Astrocyte of the spinal cord (primary cell): ENCODE data around the gene ALDOA.

Experiments
- DNase-seq: peaks from one replicate; pipeline ENCODE4 v3.0.0; 2011; ENCODE audit warnings: low read depth, low spot score
- H3K4me3 ChIP-seq: 2 replicates; pipeline ENCODE4 v1.5.1; 2011; ENCODE audit warnings: low read depth, mild to moderate bottlenecking, low read length, moderate library complexity
- in situ Hi-C: cut with HindIII; loops from 2 replicates; pipeline ENCODE4 v1.10.0; 2017; ENCODE audit warnings: low sequenced_read_pairs
- TF ChIP-seq, protein P1 (sequence below): IDR thresholded peaks from 2 replicates; pipeline ENCODE4 v1.5.1; 2012; ENCODE audit warnings: low read depth, mild to moderate bottlenecking, low read length, inconsistent platforms

ALDOA gene

GRCh38 chr16:30041841-30042240, 23.7 kb upstream of the ALDOA start:
- TF ChIP-seq, protein P1, sequence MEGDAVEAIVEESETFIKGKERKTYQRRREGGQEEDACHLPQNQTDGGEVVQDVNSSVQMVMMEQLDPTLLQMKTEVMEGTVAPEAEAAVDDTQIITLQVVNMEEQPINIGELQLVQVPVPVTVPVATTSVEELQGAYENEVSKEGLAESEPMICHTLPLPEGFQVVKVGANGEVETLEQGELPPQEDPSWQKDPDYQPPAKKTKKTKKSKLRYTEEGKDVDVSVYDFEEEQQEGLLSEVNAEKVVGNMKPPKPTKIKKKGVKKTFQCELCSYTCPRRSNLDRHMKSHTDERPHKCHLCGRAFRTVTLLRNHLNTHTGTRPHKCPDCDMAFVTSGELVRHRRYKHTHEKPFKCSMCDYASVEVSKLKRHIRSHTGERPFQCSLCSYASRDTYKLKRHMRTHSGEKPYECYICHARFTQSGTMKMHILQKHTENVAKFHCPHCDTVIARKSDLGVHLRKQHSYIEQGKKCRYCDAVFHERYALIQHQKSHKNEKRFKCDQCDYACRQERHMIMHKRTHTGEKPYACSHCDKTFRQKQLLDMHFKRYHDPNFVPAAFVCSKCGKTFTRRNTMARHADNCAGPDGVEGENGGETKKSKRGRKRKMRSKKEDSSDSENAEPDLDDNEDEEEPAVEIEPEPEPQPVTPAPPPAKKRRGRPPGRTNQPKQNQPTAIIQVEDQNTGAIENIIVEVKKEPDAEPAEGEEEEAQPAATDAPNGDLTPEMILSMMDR = peak; percentile 39
- in situ Hi-C loops = no loop called here
- no peak overlapping the region for H3K4me3 ChIP-seq
- peak; percentile 57 for DNase-seq

- H3K4me3 ChIP-seq = no peak overlapping the region
- TF ChIP-seq, protein P1 = no peak
- DNase-seq = no peak
- in situ Hi-C loops = no loop called here
Measured at GRCh38 chr16:30046178-30046577, 19.4 kb upstream of the ALDOA start.

DNA sequence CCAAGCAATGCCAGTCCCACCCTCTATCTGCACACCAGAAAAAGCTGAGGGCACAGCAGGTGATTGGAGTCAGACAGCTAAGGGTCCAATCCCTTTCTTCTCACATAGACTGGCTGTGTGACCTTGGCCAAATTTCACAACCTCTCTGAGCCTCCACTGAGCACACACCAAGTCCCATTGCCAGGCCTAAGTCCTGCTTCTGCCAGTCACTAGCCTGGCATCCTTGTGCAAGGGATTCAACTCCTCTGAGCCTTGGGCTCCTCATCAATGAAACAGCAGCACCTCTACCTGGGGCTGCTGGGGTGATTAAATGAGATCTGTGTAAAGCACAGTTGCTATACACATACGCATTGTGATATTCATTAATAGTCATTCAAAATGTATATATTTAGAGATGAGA, 19.0 kb upstream of the ALDOA start:
- no peak for DNase-seq
- TF ChIP-seq, protein P1 = no peak
- in situ Hi-C loops = no loop called here
- no peak overlapping the region for H3K4me3 ChIP-seq

DNA sequence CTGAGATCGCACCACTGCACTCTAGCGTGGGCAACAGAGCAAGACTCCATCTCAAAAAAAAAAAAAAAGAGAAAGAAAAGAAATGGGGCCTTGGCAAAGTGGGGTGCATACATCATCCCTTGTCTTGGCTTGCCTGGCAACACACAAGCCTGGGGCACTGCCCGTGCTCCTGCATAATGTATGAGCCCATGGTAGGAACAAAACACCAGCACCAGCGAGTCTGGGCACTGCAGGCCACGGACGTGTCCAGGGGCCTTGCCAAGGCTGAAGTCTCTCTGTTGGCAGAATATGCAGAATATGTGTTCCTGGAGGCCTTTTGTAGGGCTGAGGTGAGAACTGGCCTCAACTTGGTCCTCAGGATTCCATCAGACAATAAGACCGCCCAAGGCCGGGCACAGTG, 15.7 kb upstream of the ALDOA start:
- TF ChIP-seq, protein P1 = no peak
- DNase-seq = no peak
- no peak overlapping the region for H3K4me3 ChIP-seq
- in situ Hi-C loops = no loop called here

DNA sequence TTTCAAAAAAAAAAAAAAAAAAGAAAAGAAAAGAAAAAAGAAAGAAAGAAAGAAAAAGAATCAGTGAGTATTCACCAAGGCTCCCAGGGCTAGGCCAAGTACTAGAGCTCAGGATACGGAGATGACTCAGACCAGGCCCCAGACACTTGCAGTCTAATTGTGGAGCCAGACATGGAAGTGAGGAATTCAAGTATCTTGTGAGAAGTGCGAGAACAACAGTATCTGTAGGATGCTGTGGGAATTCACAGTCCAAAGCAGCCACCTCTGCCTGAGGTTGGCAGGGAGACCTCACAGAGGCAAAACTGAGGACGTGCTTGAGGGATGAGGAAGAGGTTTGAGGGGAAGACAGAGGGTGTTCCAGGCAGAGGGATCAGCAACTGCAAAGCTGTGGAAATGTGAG, 14.0 kb upstream of the ALDOA start:
- H3K4me3 ChIP-seq = no peak overlapping the region
- in situ Hi-C loops = no loop called here

GRCh38 chr16:30052671-30053372, 12.7 kb upstream of the ALDOA start:
- peak; percentile 90 for DNase-seq
- TF ChIP-seq, protein P1 = no peak
- peak overlapping the region; percentile 70 for H3K4me3 ChIP-seq
- in situ Hi-C loops = no loop called here

More for the DNA sequence above, 14.0 kb upstream of the ALDOA start:
- DNase-seq = peak; percentile 63
- TF ChIP-seq, protein P1 = no peak
